Endothelial cell of umbilical vein (primary cell): Measurements from ENCODE around the gene TPSG1. TPM values are rescaled to one million over a fixed set of nuclear protein-coding genes. Genes with fewer than 3 reads are reported as not detected.

Experiments
- BruUV-seq: library from RNA; stranded (reverse); fragments of 400-500 nt; replicated peaks from 2 replicates; lab custom pipeline; 2021; lab: Mats Ljungman, UMichigan
- CTCF ChIA-PET: fragments of 300-600, 350-600 bp; sonication (Branson Sonifier 250); formaldehyde crosslinking; loops from one replicate; lab custom pipeline; 2021; ENCODE audit warnings: antibody characterized with exemption, inconsistent platforms; lab: Charles Lee
- POLR2A ChIA-PET: fragments of 300-600, 350-600 bp; sonication (Branson Sonifier 250); formaldehyde crosslinking; loops from one replicate; lab custom pipeline; 2021; ENCODE audit warnings: antibody characterized with exemption, inconsistent platforms; lab: Charles Lee
- DNase-seq: peaks from one replicate; pipeline ENCODE4 v3.0.0-alpha.2; 2011; ENCODE audit warnings: low read depth, low spot score
- FAIRE-seq: peaks from 2 replicates; lab custom pipeline; 2011; peaks lifted over from hg19 to GRCh38; lab: Jason Lieb, UNC
- H2AFZ ChIP-seq: 2 replicates; pipeline ENCODE4 v1.6.0; 2012; ENCODE audit warnings: low read depth, low read length, control low read depth, inconsistent platforms
- H3K27ac ChIP-seq: 2 replicates; pipeline ENCODE4 v1.5.1; 2011; ENCODE audit warnings: low read depth, mild to moderate bottlenecking, control low read depth, low read length, moderate library complexity; ENCODE audit not compliant: insufficient read depth
- H3K27me3 ChIP-seq, 2 experiments: 2 replicates each; pipeline versions ENCODE4 v1.6.0 to v1.6.1; 2011; ENCODE audit warnings: low read length in 2 of 2, mixed read lengths in 1 of 2; ENCODE audit not compliant: control insufficient read depth in 2 of 2, insufficient read depth in 2 of 2
- H3K36me3 ChIP-seq, 2 experiments: 2 replicates in 1 of 2; 3 replicates in 1 of 2; pipeline ENCODE4 v1.5.1; 2011; ENCODE audit warnings: low read length in 2 of 2, mild to moderate bottlenecking in 1 of 2, moderate library complexity in 1 of 2; ENCODE audit not compliant: control insufficient read depth in 2 of 2, insufficient read depth in 2 of 2; ENCODE audit errors: extremely low read depth in 1 of 2
- H3K4me1 ChIP-seq: 3 replicates; pipeline ENCODE4 v1.5.1; 2011; ENCODE audit warnings: mild to moderate bottlenecking, low read length; ENCODE audit not compliant: control insufficient read depth, insufficient read depth; ENCODE audit errors: extremely low read depth
- H3K4me2 ChIP-seq: 2 replicates; pipeline ENCODE4 v1.6.1; 2011; ENCODE audit warnings: low read length, control low read depth, mixed read lengths; ENCODE audit not compliant: insufficient read depth
- H3K4me3 ChIP-seq, 3 experiments: fragments of 200-600 bp in 1 of 3; sonication (generic), shearing (Covaris generic) in 1 of 3; replicated peaks in 1 of 3; 2 replicates each; pipeline ENCODE4 v1.5.1; 2011 to 2016; ENCODE audit warnings: control low read depth in 3 of 3, low read length in 3 of 3, mild to moderate bottlenecking in 2 of 3, inconsistent platforms in 1 of 3, low read depth in 1 of 3, moderate library complexity in 1 of 3; ENCODE audit not compliant: insufficient read depth in 1 of 3
- H3K79me2 ChIP-seq: 2 replicates; pipeline ENCODE4 v1.6.0; 2012; ENCODE audit warnings: low read length, inconsistent platforms; ENCODE audit not compliant: control insufficient read depth, insufficient read depth
- H3K9ac ChIP-seq: replicated peaks from 2 replicates; pipeline ENCODE3; 2011; ENCODE audit warnings: low read length, control low read depth; ENCODE audit not compliant: insufficient read depth; ENCODE audit errors: extremely low read depth
- H3K9me1 ChIP-seq: replicated peaks from 3 replicates; pipeline ENCODE4 v1.6.0; 2011; ENCODE audit warnings: mild to moderate bottlenecking, low read length; ENCODE audit not compliant: control insufficient read depth, insufficient read depth; ENCODE audit errors: extremely low read depth
- H3K9me3 ChIP-seq: replicated peaks from 2 replicates; pipeline ENCODE4 v1.5.1; 2012; ENCODE audit warnings: low read length, inconsistent platforms; ENCODE audit not compliant: control insufficient read depth, insufficient read depth
- H4K20me1 ChIP-seq: replicated peaks from 2 replicates; pipeline ENCODE3; 2011; ENCODE audit warnings: mild to moderate bottlenecking, low read length; ENCODE audit not compliant: control insufficient read depth, insufficient read depth; ENCODE audit errors: extremely low read depth
- EZH2 ChIP-seq: IDR thresholded peaks from 2 replicates; pipeline ENCODE4 v1.6.1; 2012; ENCODE audit warnings: borderline replicate concordance, low read depth, mild to moderate bottlenecking, moderate library complexity, low read length, inconsistent platforms; ENCODE audit not compliant: severe bottlenecking
- FOS ChIP-seq: IDR thresholded peaks from 2 replicates; pipeline ENCODE4 v1.6.1; 2011; ENCODE audit warnings: mild to moderate bottlenecking, low read length, moderate library complexity, borderline replicate concordance; ENCODE audit not compliant: insufficient read depth
- GATA2 ChIP-seq: IDR thresholded peaks from 2 replicates; pipeline ENCODE4 v1.7.0; 2011; ENCODE audit warnings: low read depth, mild to moderate bottlenecking, moderate library complexity, mixed read lengths, low read length; ENCODE audit not compliant: insufficient read length, insufficient read depth
- JUN ChIP-seq: IDR thresholded peaks from 2 replicates; pipeline ENCODE4 v1.6.1; 2011; ENCODE audit warnings: borderline replicate concordance, low read depth; ENCODE audit not compliant: insufficient read length, insufficient read depth
- MYC ChIP-seq: IDR thresholded peaks from one replicate; pipeline ENCODE4 v1.6.1; 2011; ENCODE audit warnings: mild to moderate bottlenecking, low read depth, low read length
- POLR2A ChIP-seq: IDR thresholded peaks from 2 replicates; pipeline ENCODE4 v1.6.1; 2012; ENCODE audit warnings: low read depth, mild to moderate bottlenecking, control low read depth, low read length
- POLR2AphosphoS5 ChIP-seq: IDR thresholded peaks from 2 replicates; pipeline ENCODE4 v1.6.1; 2012; ENCODE audit warnings: low read depth, mild to moderate bottlenecking, control low read depth, low read length, moderate library complexity; ENCODE audit not compliant: insufficient read depth
- dilution Hi-C: fragments of 300-500 bp; cut with MboI; formaldehyde crosslinking; loops from one replicate; pipeline ENCODE4 v1.15.0; 2019; ENCODE audit warnings: low sequenced_read_pairs; ENCODE audit not compliant: extremely low pct_ligation_motif_present
- intact Hi-C: fragments of 100-400 bp; cut with micrococcal nuclease; formaldehyde crosslinking; loops from one replicate; pipeline ENCODE4 v1.10.0; 2022
- polyA plus RNA-seq, 4 experiments: library from polyadenylated mRNA; depleted of rRNA in 3 of 4; stranded (reverse) in 3 of 4; unstranded in 1 of 4; fragments of >200 nt; gene quantifications; 2 replicates each; pipeline versions ENCODE4 v1.2.1 to v1.2.3, GENCODE V29; 2011 to 2012; ENCODE audit warnings: missing spikeins in 1 of 4
- total RNA-seq: library from RNA; stranded (reverse); gene quantifications from 2 replicates; pipeline ENCODE4 v1.2.3, GENCODE V29; 2021
- TF ChIP-seq, protein P1 (sequence below), 2 donors: IDR thresholded peaks; 1 replicate in 1 of 2; 2 replicates in 1 of 2; pipeline ENCODE4 v1.5.1; 2011; ENCODE audit warnings: low read length in 2 of 2, mild to moderate bottlenecking in 2 of 2, moderate library complexity in 2 of 2, control low read depth in 1 of 2, inconsistent platforms in 1 of 2, low read depth in 1 of 2; ENCODE audit not compliant: insufficient read depth in 1 of 2; ENCODE audit errors: extremely low read depth in 1 of 2
- TF ChIP-seq, protein P2 (sequence below): IDR thresholded peaks from 2 replicates; pipeline ENCODE4 v1.6.1; 2011; ENCODE audit not compliant: insufficient read depth, insufficient read length

Gene TPSG1
- total and polyA plus RNA-seq, 2 donors (not counting 3 experiments of a cell fraction or from before 2014, with no cell fraction given): not detected

DNA sequence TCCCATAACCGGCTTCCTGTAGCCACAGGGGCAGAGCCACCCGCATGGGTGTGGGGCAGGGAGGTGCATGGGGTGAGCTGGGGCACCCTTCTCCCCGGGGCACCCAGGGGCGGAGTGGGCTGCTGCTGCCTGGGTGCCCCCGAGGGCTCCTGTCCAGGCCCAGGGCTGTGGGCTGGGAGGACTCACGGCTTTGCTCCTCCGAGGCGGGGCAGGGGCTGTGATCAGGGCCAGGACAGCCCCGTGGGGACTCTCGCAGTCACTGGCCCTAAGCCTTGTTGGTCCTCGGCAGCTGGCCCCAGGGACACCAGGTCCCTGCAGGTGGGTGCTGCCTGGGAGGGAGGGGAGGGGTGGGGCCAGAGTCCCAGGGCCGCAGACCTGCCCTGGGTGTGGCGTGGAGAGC lies 52.4 kb downstream of the TPSG1 start:
- H2AFZ ChIP-seq: no peak overlapping the region
- H3K4me1 ChIP-seq: no peaks in the 10 kb centered on the region
- TF ChIP-seq MYC (no peak), GATA2 (no peak), POLR2A (no peak), FOS (no peak), POLR2AphosphoS5 (no peak), JUN (no peak), EZH2 (no peak)
- TF ChIP-seq, protein P1, sequence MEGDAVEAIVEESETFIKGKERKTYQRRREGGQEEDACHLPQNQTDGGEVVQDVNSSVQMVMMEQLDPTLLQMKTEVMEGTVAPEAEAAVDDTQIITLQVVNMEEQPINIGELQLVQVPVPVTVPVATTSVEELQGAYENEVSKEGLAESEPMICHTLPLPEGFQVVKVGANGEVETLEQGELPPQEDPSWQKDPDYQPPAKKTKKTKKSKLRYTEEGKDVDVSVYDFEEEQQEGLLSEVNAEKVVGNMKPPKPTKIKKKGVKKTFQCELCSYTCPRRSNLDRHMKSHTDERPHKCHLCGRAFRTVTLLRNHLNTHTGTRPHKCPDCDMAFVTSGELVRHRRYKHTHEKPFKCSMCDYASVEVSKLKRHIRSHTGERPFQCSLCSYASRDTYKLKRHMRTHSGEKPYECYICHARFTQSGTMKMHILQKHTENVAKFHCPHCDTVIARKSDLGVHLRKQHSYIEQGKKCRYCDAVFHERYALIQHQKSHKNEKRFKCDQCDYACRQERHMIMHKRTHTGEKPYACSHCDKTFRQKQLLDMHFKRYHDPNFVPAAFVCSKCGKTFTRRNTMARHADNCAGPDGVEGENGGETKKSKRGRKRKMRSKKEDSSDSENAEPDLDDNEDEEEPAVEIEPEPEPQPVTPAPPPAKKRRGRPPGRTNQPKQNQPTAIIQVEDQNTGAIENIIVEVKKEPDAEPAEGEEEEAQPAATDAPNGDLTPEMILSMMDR (IDR thresholded peaks at IDR 0.05; ENCODE audit: extremely low read depth in 1 of 2, insufficient read depth in 1 of 2, low read depth in 1 of 2, low read length in 2 of 2): no peak
- TF ChIP-seq, protein P2, sequence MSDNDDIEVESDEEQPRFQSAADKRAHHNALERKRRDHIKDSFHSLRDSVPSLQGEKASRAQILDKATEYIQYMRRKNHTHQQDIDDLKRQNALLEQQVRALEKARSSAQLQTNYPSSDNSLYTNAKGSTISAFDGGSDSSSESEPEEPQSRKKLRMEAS: no peak
- no TSS peak for BruUV-seq
- no peak overlapping the region for H3K27ac ChIP-seq
- H3K79me2 ChIP-seq: no peaks in the 10 kb centered on the region
- no peak overlapping the region for H3K4me3 ChIP-seq
- intact Hi-C loops (no loop called here), dilution Hi-C loops (no loop called here)
- no peaks in the 10 kb centered on the region for H3K27me3 ChIP-seq
- H3K4me2 ChIP-seq: no peak overlapping the region
- H3K9ac ChIP-seq: no peak overlapping the region
- ChIA-PET POLR2A (no interaction called here), CTCF (no interaction called here)
- no peaks in the 10 kb centered on the region for H3K36me3 ChIP-seq
- no peaks in the 10 kb centered on the region for H3K9me1 ChIP-seq
- no peak for DNase-seq
- no peaks in the 10 kb centered on the region for H4K20me1 ChIP-seq
- no peak for FAIRE-seq
- no peaks in the 10 kb centered on the region for H3K9me3 ChIP-seq
